Keratinocyte (primary cell): ENCODE measurements around the gene KLHDC7B.

Experiments used
- EZH2 ChIP-seq: IDR thresholded peaks from one replicate; pipeline ENCODE4 v1.6.1; 2012; ENCODE audit warnings: inconsistent platforms, mild to moderate bottlenecking, low read length, moderate library complexity
- TF ChIP-seq, protein P1 (sequence below), 3 experiments: IDR thresholded peaks in 1 of 3; conservative IDR thresholded peaks in 1 of 3; optimal IDR thresholded peaks in 1 of 3; 2 replicates in 2 of 3; 3 replicates in 1 of 3; pipeline versions ENCODE3 to v1.5.1; 2011; ENCODE audit warnings: low read length in 3 of 3, mild to moderate bottlenecking in 3 of 3, moderate library complexity in 2 of 3, control low read depth in 1 of 3, inconsistent platforms in 1 of 3; ENCODE audit not compliant: insufficient read depth in 2 of 3; ENCODE audit errors: extremely low read depth in 1 of 3

DNA sequence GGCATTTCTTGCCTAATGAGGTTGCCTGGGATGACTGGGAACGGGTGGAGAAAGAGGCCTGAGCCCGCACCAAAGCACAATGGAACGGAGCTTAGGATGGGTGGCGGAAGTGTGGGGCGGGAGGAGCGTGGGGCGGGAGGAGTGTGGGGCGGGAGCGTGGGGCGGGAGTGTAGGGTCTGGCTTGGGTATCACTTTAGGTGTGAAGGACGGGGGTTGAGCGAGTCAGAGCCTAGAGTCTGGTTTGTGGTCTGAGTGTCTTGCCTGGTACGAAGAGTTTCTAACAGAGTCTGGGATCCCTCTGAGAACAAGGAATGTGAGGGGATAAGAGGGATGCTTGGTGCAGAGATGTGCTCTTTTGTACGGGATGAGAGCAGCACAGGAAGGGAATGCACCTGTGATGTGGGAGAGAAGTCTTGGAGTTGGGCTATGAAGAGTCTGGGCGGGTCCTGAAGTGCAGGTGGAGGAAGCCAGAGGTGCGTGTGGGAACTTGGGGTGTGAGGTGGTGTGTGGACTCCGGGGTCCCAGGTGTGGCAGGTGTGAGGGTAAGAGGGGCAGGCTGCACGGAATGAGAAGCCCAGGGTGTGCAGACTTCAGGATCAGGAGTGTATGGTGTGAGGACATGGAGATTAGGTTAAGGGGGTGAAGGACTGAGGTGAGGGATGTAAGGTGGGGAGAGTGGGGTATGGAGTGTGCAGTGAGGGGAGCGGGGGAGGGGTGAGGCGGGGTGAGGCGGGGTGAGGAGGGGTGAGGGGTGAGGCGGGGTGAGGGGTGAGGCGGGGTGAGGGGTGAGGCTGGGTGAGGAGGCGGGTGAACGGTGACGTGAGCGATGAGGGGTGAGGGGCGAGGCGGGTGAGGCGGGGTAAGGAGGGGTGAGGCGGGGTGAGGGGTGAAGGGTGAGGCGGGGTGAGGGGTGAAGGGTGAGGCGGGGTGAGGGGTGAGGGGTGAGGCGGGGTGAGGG is 16.0 kb downstream of the KLHDC7B start:
- TF ChIP-seq, protein P1, sequence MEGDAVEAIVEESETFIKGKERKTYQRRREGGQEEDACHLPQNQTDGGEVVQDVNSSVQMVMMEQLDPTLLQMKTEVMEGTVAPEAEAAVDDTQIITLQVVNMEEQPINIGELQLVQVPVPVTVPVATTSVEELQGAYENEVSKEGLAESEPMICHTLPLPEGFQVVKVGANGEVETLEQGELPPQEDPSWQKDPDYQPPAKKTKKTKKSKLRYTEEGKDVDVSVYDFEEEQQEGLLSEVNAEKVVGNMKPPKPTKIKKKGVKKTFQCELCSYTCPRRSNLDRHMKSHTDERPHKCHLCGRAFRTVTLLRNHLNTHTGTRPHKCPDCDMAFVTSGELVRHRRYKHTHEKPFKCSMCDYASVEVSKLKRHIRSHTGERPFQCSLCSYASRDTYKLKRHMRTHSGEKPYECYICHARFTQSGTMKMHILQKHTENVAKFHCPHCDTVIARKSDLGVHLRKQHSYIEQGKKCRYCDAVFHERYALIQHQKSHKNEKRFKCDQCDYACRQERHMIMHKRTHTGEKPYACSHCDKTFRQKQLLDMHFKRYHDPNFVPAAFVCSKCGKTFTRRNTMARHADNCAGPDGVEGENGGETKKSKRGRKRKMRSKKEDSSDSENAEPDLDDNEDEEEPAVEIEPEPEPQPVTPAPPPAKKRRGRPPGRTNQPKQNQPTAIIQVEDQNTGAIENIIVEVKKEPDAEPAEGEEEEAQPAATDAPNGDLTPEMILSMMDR (optimal IDR thresholded peaks at IDR 0.05 in 1 of 3, IDR thresholded peaks at IDR 0.05 in 1 of 3, conservative IDR thresholded peaks at IDR 0.05 in 1 of 3; ENCODE audit: extremely low read depth in 1 of 3, insufficient read depth in 2 of 3, low read length in 3 of 3) = no peak
- TF ChIP-seq EZH2 = no peak
